DMS 273 treated with DMSO at 0.1 percent for 48 hours (cell line): ENCODE results near the gene SIL1.

Experiments used
- DNase-seq: peaks from one replicate; lab custom pipeline; 2025; lab: John Stamatoyannopoulos, UW

The SIL1 gene

DNA sequence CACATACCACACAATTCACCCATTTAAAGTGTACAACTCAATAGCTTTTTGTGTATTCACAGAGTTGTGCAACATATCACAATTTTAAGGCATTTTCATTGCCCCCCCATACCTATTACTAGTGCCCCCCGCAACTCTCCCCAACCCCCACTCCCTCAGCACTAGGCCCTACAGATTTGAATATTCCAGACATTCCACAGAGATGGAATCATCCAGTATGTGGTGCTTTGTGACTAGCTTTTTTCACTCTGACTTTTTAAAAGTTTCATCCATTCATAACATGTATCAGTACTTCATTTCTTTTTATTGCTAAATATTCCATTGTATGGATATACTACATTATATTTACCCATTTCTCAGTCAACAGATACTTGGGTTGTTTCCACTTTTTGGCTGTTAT, 220.1 kb downstream of the SIL1 start:
- DNase-seq, result no peak

DNA sequence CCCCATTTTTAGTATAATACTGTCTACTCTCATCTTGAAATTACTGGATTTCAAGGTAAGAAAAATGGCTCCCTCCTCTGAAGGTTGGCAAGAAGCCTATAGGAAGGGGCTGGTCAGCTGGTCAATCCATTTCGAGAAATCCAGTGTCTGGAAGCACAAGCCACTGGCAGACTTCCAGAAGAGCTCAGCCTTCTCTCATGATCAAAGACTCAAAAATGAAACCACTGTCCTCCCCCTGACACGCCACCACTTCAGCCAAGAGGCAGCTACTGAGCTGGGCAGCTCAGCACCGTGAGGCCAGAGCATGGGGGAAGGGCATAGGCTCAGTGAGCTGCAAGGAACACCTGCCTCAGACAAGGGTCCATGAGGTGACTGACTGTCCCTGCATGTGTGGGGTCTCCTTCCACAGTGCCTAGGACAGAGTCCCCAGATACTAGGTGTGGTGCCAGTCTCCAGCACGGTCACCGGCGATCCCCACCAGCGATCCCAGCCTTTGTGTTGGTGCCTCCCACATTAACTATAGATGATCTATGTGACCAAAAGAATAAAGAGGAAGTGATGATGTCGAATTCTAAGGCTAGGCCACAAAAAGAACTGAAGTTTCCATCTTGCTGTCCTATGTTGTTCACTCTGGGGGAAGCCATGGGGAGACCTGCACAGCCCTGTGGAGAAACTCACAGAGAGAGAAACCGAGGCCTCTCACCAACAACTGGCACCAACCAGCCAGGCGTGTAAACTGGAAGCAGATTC, 222.9 kb downstream of the SIL1 start:
- DNase-seq, result no peak

DNA sequence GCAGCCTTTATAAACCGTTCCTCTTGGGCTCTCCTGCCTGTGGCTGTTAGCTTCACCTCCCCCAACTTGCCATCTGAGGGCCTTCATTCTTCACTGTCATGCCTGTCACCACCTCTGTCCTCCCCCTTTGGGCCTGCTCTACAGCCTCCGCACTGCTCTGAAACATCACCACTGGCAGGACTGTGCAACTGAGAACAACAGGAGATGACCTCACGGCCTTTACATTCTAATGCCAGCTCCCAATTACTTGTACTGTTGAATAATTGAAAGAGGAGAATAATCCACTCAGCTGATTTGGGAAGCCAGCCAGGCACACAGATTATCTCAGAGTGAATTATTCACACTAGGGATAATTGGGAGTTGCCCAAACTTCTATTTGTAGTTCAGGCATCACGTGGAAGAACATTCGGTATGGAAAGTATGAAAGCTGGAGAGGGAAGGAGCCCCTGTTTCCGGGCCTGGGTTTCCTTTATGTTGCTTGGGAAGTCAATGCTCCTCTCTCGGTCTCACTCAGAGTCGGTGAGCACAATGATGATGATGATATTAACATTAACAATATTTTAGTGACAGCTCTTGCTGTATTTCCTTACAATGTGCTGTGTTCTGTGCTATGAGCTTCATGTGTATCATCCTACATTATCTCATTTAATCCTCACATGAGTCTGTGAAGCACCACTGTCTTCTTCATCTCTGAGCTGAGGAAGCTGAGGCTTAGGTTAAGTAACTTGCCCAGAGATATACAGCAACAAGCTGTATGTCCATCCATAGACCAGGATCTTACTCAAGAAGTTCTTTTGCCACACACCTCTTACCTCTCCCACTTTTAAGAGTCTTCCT, 223.7 kb downstream of the SIL1 start:
- DNase-seq, result no peak

DNA sequence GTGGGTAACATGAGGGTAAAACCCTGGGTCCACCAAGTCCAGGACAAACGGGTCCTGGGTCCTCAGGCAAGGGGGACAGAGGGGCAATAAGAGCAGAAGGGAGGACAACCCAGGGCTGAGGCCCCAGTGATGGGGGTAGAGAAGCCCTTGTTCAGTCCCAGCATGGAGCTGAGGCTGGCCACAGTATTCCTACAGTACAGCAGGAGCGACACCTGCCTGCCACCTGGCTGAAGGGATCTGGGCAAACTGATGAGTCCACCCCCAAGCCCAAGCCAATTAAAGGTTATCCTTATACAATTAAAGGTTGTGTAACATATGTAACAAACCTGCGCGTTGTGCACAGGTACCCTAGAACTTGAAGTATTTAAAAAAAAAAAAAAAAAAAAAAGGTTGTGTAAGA, 225.3 kb downstream of the SIL1 start:
- DNase-seq, result no peak

DNA sequence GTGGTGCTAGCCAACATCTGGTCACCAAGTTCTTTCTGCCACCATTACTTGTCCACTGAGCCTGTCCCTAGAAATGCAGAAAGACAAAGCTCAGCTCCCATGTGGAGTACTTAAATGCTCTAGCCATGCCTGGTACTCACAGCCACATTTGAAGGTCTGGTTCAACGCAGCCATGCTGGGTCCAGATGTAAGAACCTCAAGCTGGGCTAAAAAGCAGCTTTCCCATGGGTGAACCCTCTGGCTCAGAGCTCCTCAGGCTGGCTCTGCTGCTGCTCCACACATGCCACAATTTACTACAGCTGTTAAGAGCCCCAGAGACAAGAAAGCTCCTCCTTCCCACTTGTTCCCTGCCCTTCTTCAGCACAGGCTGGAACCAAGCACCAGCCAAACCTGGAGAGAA, 225.9 kb downstream of the SIL1 start:
- DNase-seq, result peak; percentile 61

DNA sequence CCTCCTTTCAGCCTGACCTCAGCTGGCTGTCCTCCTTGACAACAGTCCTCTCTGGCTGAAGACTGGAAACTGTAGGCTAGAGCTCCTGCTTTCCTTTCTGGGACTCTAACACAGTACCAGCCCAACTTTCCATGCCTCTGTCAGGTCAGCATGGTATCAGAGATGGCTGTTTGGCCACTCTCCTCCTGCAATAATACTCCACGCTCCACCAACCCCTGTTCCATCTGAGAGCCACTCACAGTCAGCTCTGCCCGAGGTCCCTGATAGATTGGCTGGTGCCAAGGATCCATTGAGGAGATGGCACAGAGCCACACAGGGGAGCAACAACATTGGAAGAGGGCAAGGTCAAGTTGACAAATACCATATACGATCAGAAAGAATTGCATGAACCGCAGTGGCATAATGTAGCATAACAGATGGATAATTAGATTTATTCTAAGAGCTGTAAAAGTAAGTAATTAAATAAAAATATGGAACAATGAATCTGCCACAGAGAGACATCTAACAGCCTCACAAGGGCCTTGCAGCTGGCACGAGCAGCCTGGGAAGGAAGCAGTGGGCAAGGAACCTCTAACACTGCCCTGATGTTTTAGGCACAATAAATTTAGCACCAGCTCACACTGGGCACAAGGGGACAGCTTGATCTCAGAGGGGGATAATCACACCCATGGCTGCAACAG, 228.7 kb downstream of the SIL1 start:
- DNase-seq, result no peak

DNA sequence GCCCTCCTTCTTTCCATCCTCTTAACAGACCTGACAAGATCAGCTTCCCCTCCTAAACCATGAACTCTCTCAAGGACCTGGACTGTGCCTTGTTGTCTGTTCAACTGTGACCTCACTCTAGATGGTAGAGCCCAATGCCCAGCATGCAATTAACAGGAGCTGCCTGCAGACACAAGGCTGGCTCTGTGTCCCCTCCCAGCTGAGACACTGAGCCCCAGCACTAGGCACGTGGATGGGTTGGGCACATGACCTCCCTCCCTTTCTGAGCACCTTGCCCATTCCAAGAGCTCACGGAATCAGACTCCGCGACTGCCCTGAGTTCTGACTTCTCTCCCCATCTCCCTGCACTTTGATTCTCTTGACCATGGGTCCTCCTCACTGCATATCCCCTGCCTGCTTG, 229.6 kb downstream of the SIL1 start:
- DNase-seq, result no peak

DNA sequence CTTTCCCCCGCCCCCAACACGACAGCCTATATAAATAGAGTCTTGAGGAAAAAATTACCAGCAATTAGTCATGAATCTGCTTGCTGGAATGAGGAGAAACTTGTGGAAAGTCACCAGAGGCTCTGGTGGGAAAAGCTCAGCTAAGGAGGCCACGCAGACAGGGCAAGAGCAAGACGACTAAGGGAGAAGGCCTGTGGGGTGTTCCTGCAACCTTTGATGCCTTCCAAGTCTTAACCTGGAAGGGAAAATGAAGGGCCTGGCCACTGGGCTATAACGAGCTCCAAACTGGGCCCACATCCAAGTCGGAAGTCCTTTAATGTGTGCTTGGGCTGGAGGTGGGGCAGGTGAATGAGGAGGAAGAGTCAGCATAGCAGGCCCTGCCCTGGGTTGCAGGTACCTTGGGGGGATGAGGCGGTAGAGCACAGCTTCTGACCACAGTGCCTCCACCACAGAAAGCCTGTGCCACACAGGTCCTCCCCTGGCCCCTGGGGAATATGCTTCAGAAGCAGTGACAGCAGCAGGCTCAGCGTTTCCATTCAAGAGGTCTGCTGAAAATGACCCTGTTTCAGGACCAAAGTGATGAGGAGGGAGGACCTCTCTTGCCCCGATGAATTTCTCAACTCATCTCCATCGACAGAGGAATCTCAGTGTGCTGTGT, 230.2 kb downstream of the SIL1 start:
- DNase-seq, result no peak

DNA sequence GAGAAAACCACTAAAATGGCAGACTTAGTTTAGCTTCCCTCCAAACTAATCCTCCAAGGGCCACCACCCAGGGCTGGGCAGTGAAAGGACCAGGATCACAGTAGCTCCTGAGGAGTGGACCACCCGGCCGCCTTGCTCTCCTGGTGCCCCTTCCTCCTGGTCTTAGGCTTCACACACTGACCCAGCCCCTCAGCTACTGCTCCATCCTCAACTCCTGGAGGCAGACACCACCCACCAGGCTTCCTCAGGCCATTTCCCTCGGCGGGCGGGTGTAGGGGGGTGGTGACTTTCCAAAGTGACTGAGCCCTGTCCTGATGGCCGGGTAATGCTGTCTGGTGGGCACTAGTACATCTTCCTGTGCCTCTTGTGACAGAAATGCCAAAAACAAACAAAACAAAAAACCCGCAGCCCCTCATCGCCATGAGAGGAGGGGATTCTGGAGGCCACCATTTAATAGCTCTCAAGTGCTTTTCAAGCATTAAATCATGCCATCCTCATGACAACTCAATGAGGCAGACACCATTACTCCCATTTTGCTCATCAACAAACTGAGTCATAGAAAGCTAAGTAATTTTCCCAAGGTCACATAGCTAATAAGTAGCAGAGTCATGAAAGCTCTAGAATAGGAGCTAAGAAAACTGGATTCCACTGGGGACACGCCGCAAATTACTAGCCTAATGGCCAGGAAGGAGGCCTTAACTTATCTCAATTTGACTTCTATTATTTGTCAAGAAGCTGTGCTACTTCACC, 231.8 kb downstream of the SIL1 start:
- DNase-seq, result no peak

DNA sequence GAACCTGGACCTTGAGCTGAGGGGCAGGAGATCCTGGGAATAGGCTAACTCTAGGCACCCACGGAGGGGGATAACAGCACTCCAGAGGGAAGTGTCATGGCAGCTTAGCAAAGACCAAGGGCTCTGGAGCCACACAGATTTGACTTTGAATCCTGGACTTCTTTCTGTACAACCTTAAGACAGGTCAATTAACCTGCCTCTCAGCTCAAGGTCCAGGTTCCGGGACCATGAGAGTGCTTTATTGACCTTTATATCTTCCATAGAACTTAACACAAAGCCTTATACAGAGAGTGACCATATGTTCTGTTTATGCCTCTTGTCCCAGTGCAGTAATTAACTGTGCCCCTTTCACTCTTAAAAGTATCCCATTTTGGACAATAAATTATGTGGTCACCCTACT, 232.5 kb downstream of the SIL1 start:
- no peak for DNase-seq

DNA sequence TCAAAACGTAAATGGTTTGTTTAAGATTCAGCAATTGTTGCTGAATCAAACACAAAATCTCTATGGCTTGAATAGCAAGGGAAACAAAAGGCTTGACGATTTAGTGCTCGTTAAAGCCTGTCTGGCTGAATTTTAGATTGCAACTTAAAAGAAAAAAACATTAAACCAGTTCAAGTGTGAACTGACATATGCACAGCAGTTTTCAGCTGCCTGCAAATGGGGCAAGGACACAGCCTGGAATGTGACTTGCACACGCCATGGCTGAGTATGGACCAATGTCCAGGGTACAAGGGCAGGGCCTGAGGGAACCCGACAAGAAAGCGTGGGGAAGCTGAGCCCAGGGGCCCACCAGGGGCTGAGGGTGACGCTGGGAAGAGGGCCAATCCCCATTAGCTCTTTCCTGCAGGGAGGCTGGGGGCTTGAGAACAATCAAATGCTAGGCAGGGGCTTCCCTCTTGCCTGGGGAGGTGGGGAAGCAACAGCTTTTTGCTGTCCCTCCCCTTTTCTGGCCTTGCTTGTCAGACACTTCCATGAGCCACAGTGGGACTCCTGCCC, 233.4 kb downstream of the SIL1 start:
- no peak for DNase-seq

DNA sequence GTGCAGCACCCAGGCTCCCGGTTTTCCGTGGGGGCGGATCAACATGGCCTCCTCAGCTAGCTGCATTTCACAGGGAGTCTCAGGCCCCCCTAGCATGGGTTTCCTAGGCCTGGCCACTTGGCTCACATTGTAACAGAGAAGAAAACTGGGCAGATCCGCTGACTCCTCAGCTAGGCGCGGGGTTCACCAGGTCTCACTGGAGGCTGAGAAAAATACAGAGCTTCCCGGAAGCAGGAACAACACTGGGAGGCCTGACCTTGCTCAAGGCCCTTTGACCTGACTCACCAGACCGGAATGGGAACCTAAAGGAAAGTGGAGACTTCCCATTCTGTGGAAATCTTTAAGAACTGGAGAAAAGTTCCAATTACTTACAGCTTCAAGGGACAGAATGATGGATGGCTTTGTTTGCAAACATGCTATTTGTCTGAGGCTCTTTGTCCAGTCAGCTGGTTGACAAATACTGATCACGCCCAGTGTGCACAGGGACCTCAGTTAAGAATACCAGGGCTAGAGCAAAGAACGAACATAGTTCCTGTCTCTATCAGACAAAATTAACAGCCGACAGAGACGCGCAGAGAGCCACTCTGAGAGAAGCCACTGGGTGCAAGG, 234.3 kb downstream of the SIL1 start:
- no peak for DNase-seq

DNA sequence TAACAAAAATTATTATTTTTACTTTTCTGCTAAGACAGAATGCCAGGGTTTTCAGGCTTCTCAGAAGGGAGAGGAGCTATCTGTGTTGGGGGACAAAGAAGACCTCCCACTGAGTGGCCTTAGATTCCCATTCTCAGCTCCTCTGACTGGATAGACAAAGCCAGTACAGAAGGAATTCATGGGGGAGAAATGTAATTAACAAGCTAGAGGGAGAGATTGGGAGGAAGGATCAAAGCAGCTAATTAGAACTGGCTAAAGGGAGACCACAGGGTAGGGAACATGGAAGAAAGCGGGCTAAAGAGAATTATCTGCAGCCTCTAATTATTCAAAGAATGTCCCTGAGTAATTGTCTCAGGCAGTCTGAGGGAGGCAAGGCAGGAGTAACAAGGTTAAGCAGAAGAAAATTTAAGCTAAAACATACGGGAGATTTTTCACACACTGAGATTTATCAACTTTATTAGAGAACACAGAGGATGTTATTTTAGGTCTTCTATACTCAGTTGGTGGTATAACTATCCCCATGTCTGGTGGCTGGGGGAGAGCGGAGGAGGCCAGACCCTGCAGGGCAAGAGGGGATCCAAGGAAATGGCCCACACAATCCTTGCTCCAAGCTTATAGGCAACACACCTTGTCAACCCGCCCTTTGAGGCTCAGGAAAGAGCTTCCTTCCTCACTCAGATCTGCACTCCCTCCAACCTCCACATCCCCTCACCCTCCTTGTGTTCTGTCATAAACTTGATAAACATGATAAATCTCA, 235.4 kb downstream of the SIL1 start:
- DNase-seq, result no peak

DNA sequence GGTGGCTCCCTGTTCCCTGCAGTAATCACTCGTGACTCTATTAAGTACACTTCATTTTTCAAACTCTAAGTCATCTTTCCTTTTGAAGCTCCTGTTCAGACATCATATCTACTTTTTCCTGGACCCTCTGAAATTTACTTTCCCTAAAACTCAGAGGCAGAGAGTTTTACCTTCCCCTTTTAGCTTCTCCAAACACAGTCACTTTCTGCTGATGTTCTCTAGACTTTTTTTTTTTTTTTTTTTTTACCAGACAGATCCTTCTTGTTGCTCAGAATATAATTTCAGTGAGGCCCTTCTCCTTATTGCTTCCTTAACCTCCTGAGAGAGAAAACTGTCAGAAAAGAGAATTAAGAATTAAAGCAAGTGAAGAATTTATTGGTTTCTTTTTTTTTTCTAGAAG, 236.4 kb downstream of the SIL1 start:
- DNase-seq, result no peak

DNA sequence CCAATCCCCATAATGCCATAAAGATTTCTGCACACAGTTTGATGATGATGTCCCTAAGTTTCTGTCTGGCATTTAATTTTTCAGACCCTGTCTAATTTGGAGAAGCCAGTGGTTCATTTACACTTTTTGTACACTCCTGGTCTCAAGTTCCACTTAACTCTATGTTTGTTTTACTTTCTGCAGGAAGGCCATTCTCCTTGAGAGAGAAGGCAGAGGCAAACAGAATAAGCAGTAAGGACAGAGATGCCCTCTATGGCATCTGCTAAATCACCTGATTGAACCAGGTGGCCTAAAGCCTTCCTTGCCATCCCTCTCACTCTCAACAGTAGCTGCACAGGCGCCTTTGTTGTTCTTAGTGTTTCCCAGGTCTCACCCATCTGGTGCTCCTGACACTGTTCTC, 236.9 kb downstream of the SIL1 start:
- no peak for DNase-seq

DNA sequence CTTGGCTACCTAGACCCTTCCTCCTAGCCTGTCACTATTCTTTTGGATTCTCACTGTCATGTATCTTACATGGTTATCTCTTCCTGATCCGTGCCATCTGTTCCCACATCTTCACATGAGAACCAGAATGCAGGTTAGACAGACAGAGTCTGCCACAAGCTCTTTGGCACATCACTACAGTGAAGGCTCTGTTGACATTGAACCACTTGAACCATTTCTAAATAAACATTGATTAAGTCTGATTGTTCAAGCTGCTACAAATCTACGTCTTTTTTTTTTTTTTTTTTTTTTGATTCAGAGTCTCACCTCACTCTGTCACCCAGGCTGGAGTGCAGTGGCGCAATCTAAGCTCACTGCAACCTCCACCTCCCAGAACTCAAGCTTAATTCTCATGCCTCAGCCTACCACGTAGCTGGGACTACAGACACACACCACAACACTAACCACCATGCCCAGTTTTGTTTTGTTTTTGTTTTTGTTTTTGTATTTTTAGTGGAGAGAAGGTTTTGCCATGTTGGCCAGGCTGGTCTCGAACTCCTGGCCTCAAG, 237.9 kb downstream of the SIL1 start:
- DNase-seq, result no peak

DNA sequence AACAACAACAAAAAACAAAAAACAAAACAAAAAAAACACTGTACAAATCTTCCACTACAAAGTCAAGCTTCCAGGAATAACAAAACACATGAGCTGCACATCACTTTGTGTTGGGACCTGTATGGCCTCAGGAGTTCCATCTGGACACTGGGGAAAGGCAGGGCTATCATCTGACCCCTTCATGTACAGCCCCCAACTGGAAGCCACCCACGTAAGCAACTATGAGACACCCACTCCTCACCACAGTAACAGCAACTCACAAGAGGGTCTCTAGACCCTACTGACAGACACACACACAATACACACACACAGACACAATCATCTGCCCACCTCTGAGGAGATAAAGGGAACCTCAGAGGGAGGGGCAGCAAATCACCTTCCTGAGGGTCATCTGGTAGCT, 241.4 kb downstream of the SIL1 start:
- DNase-seq, result no peak

DNA sequence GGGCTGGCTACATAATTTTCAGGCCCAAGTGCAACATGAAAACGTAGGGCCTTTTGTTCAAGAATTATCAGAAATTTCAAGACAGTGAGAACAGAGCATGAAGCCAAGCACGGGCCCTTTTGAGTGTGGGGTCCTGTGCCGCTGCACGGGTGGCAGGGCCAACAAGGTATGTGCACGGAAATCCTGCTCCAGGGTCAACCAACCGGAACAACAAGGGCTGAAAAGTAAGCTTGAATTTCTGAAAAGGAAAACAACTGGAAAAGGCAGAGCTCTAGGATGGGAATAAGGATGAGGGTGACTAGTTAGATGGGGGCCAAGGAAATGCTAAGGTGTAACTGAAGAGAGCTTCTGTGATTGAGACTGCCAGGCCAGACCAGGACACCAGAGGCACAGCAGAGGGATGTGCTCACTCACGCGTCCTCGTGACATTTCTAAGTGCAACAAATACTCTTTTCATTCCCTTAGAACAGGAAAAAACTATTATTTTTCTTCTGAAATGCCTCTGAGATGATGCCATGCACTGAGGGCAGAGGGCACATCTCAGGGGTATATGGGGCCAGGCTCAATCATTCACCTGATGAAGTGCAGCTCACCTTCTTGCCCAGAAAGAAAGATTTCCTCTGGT, 242.4 kb downstream of the SIL1 start:
- no peak for DNase-seq

DNA sequence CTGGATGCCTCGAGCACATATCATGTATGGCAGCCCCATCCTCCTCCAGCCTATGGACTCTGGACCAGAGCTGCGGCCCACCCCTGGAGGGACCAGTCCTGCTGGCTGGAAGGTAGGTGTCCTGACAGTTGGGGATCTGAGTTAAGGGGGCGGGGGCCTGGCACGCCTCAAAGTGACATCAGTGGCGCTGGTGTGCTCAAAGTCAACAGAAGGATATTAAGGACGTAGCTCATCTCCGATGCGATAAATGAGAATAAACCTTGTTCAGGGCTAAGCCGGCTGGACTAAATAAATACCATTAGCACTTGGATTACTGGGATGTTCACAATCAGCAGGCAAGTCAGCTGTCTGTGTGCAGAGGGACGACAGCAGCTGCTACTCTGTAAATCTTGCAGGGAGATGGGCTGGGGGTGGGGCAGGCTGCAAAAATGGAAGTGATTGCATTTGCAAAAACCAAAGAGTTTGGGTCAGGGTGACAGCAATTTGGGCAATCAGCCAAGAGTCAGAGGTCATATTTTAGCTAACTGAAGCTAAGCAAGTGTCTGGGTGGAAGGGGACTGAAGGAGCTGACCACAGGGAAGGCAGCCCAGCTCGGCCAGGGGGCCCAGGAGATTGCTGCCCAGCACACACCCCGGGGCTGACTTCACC, 243.0 kb downstream of the SIL1 start:
- no peak for DNase-seq
